Kasumi-1 (cell line): ENCODE data around the gene CACNA1F.
"Not testable (repeated sequence)": the region's sequence is repeated elsewhere in the genome, so short reads cannot be mapped to it uniquely, and the experiment has no call there.

Experiments used
- DNase-seq, 2 experiments: peaks; one replicate each; lab custom pipeline; 2025; lab: John Stamatoyannopoulos, UW

The CACNA1F gene

GRCh38 chrX:49176421-49177326 is 56.5 kb downstream of the CACNA1F start:
- DNase-seq, result no peak

DNA sequence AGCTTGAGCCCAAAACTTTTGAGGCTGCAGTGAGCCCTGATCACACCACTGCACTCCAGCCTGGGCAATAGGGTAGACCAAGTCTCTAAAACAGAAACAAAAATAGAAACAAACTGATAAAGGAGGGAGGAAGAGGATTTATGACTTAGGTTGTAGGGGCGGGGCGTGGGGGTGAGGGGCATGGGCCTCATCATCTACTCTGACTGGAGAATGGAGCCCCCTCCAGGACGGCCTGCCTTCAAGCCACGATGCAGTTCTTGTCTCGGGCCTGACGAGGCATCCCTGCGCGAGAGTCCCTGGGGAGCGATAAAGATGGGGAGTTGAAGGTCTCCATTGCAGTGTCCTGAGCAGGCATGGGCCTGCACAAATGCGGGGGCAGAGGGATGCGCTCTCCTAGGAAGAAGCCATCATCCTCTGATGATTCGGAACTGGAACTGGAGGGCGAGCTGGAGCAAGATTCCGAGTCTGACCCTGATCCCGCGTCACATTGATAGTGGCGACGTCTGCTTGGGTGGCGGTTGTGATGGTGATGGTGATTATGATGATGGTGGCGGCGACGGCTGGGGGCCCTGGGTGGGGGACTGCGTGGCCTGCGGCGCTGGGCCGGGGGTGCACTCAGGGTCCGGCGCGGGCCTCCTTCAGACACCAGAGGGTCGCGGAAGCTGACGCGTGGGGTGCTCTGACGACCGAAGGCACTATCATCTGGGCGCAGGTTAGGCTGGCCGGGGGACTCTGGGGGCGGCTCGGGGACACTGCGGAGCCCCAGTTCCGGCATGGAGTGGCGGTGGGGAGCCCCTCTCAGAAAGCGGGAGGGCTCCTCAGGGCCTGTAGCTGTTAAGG is 57.5 kb downstream of the CACNA1F start:
- DNase-seq, result no peak

DNA sequence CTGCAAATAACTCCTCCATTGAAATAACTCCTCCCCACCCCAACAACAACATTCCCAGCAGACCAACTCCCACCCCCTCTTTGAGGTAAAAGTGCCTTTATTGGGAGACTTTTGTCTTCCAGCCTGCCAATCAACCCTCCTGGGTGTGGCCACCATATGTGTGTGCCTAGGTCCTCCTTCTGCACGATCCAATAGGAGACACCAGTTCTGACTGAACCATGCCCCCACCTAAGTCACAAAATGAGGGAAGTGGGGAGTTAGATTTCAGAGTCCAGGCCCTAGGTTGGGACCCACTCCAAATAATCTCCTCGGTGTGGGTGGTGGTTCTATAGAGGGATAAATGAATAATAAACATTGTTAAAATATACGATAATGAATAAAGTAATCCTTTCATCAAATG is 58.4 kb downstream of the CACNA1F start:
- no peak for DNase-seq

DNA sequence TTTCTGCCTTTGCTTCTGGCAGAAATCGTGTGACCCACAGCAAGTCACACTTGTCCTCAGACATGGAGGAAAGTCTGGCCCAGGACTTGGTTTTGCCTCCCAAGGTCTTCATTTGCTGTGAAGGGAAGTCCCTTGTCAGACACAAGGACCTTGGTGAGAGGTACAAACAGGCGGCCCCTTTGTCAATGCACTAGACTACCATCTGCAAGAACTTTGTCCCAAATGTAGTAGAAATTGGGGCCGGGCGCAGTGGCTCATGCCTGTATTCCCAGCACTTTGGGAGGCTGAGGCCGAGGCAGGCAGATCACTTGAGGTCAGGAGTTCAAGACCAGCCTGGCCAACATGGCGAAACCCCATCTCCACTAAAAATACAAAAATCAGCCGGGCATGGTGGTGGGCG is 59.6 kb downstream of the CACNA1F start:
- not testable (repeated sequence) for DNase-seq

DNA sequence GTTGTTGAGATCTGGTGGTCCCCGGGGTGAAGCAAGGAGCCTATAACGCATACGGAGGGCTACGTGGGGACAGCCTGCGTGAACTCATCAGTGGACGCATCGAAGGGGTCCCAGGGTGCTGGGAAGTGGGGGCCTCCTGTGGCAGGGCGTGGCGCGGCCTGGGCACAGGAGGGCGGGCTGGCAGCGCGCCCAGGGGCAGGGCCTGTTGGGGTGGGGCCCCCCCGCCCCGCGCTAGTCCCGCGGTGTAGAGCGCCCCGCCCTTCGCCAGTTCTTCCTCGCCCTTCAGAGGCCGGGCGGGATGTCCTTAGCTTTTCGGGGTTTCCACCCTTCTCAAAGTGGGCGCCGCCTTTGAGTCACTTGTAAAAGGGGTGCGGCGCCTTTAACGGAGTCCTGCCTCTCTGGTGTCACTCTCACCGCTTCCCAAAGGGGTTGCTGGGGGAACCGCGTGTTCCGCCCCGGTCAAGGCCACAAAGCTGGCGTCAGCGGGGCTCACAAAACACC is 60.8 kb downstream of the CACNA1F start:
- DNase-seq, result peak; percentile 12 to 24

DNA sequence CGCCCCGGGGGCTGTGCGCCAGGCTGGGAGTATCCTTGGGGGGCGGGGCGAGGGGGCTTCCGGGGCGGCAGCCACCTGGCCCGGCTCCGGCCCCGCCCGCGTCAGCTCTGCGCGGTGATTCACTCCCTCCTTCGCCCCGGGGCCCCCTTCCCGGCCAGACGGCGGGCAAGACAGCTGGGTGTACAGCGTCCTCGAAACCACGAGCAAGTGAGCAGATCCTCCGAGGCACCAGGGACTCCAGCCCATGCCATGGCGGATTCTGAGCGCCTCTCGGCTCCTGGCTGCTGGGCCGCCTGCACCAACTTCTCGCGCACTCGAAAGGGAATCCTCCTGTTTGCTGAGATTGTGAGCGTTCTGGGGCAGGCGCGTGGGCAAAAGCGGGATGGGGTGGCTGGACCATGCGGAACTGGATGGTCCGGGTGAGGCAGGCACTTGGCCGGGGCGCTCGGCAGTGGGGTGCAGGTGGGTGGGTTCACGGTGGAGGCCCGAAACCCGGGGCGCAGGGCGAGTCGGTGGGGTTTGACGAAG is 61.3 kb downstream of the CACNA1F start, which contains the start of gene PLP2:
TSS of gene PLP2 (plus strand) at position 147 of the 528 bp plus-strand sequence. CDS start at position 250, 103 bp downstream.
- DNase-seq, result peak; percentile 13 to 20

- no peak for DNase-seq
These were observed 65.4 kb downstream of the CACNA1F start for GRCh38 chrX:49167740-49168108.

DNA sequence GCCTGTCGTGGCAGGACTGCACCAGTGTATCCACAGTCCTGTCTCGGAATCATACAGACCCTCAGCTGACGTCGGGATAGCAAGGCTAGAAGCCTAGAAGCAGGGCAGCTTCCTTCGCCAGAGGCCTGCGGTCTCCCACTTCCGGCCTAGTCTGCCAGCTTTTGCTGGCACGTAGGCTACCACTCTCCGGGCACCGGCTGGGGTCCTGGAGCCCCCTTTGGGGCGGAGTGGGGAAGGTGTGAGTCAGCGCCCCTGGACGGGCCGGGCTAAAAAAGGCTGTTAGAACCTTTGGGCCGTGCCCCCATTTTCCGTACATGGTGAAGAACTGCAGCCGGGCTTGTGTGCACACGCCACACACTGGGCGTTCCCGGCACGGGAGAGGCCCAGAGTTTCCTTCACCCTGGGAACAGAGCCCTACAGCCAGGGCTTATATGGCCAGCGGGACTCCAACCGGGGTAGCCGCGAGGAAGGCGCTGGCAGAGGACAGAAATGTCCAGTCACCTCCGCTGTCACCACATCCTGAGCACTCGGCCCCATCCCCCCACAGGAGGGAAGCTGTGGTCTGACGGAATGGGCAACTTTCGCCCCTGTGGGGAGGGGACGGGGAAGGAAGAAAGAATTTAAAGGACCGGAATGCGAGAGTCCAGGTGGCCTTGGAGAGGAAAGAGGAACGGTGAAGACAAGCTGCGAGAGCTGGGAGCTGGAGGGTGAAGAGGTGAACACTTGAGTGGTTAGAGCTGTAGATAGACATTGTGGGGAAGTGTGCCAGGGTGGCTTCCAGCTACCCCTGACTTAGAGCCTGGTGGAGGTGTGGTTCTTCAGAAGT is 66.0 kb downstream of the CACNA1F start:
- DNase-seq, result peak; percentile 73 to 79

- peak; percentile 63 to 65 for DNase-seq
These were observed 66.9 kb downstream of the CACNA1F start for GRCh38 chrX:49165901-49166881.

- DNase-seq, result no peak
These were observed 68.4 kb downstream of the CACNA1F start for GRCh38 chrX:49164589-49165360.

- peak; percentile 69 to 82 for DNase-seq
These were observed 69.4 kb downstream of the CACNA1F start for GRCh38 chrX:49163555-49164419.

GRCh38 chrX:49162620-49163019 is 70.5 kb downstream of the CACNA1F start, which contains the start of gene MAGIX:
Gene MAGIX (plus strand): TSS chrX:49162758. CDS start chrX:49162890, 132 bp downstream.
- DNase-seq, result no peak

GRCh38 chrX:49161632-49162031 is 71.5 kb downstream of the CACNA1F start:
- no peak for DNase-seq

- DNase-seq, result no peak
These were observed 72.2 kb downstream of the CACNA1F start for GRCh38 chrX:49160908-49161307.

DNA sequence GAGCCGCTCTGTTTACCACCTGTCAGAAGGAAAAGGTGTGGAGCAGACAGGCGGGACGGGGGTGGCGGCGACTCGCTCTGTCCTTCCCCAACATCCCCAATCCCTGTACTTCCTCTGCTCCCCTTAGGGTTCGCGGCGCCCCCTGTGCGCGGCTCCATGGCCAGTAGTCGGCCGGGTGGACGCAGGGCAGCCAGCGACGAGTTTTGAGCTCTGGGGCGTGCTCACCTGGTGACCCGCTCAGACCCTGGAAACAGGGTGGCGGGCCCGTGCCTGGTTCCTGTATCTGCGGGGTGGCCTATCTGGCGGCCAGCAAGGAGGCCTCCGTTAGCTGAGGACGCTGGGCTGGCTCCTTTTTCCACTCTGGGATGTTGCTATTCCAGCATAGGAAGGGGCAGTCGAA is 75.9 kb downstream of the CACNA1F start:
- no peak for DNase-seq

GRCh38 chrX:49155900-49156837 is 77.0 kb downstream of the CACNA1F start:
- peak; percentile 61 to 68 for DNase-seq

DNA sequence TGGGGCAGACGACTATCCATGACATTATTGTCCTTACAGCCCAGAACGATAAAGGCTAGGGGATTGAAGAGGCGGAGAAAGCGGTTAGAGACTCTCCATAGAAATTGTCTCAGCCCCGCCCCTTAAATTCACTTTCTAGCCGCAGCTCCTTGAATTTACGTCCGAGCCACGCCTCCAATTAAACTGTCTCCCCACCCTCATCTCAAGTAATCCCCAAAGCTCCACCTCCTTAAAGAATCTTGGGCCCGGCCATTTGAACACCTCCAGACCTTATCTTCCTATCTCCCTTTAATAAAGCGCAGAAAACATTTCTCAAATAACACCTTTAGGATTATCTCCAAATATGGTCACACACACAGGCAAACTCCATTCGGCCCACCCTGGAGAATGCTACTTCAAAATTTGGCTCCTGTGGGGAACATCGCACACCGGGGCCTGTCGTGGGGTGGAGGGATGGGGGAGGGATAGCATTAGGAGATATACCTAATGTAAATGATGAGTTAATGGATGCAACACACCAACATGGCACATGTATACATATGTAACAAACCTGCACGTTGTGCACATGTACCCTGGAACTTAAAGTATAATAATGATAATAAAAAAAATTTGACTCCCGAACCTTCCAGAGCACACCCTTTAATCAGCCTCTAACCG is 77.8 kb downstream of the CACNA1F start:
- peak; percentile 86 to 91 for DNase-seq
